H9 (cell line): ENCODE measurements around the gene HSPG2. TPM values are rescaled to one million over a fixed set of nuclear protein-coding genes. Genes with fewer than 3 reads are reported as not detected.

Experiments used
- DNase-seq: peaks from one replicate; pipeline ENCODE4 v3.0.0-alpha.2; 2017
- H2AFZ ChIP-seq: one replicate; pipeline ENCODE4 v1.6.1; 2013; ENCODE audit warnings: mild to moderate bottlenecking, low read length, control low read depth, moderate library complexity
- H2AK5ac ChIP-seq: 2 replicates; pipeline ENCODE4 v1.6.1; 2013; ENCODE audit warnings: low read length, control low read depth, mixed read lengths; ENCODE audit not compliant: insufficient read length
- H2BK120ac ChIP-seq: one replicate; pipeline ENCODE4 v1.6.1; 2013; ENCODE audit warnings: low read depth, mild to moderate bottlenecking, low read length, control low read depth, inconsistent platforms; ENCODE audit not compliant: poor library complexity, severe bottlenecking
- H2BK12ac ChIP-seq: 2 replicates; pipeline ENCODE4 v1.6.1; 2013; ENCODE audit warnings: low read length, control low read depth, mixed read lengths, low read depth; ENCODE audit not compliant: insufficient read length
- H2BK15ac ChIP-seq: 2 replicates; pipeline ENCODE4 v1.6.1; 2013; ENCODE audit warnings: low read depth, low read length, control low read depth
- H2BK20ac ChIP-seq: one replicate; pipeline ENCODE4 v1.6.1; 2013; ENCODE audit warnings: low read depth, mild to moderate bottlenecking, low read length, control low read depth, inconsistent platforms; ENCODE audit not compliant: poor library complexity, severe bottlenecking
- H2BK5ac ChIP-seq: 2 replicates; pipeline ENCODE4 v1.6.1; 2013; ENCODE audit warnings: low read length, control low read depth, mixed read lengths; ENCODE audit not compliant: insufficient read length
- H3K14ac ChIP-seq: 2 replicates; pipeline ENCODE4 v1.6.1; 2013; ENCODE audit warnings: low read length, control low read depth; ENCODE audit not compliant: insufficient read depth
- H3K18ac ChIP-seq: 2 replicates; pipeline ENCODE4 v1.6.1; 2013; ENCODE audit warnings: low read depth, mild to moderate bottlenecking, mixed read lengths, low read length, control low read depth; ENCODE audit not compliant: insufficient read length
- H3K23ac ChIP-seq: 2 replicates; pipeline ENCODE4 v1.6.1; 2013; ENCODE audit warnings: low read length, control low read depth, mixed read lengths, low read depth; ENCODE audit not compliant: insufficient read length
- H3K23me2 ChIP-seq: 2 replicates; pipeline ENCODE4 v1.6.1; 2013; ENCODE audit warnings: low read depth, mild to moderate bottlenecking, mixed read lengths, low read length, control low read depth; ENCODE audit not compliant: insufficient read length, poor library complexity, severe bottlenecking
- H3K27ac ChIP-seq: 2 replicates; pipeline ENCODE4 v1.5.1; 2013; ENCODE audit warnings: low read length, control low read depth, mixed read lengths, low read depth; ENCODE audit not compliant: insufficient read length
- H3K27me3 ChIP-seq: 2 replicates; pipeline ENCODE4 v1.6.1; 2013; ENCODE audit warnings: low read length, control low read depth, inconsistent platforms; ENCODE audit not compliant: insufficient read depth
- H3K4ac ChIP-seq: 2 replicates; pipeline ENCODE4 v1.6.1; 2013; ENCODE audit warnings: low read depth, mild to moderate bottlenecking, control low read depth, inconsistent platforms, low read length, moderate library complexity
- H3K4me1 ChIP-seq: 2 replicates; pipeline ENCODE4 v1.6.1; 2013; ENCODE audit warnings: low read length, control low read depth, inconsistent platforms; ENCODE audit not compliant: insufficient read depth
- H3K4me2 ChIP-seq: 2 replicates; pipeline ENCODE4 v1.6.1; 2013; ENCODE audit warnings: low read length, control low read depth, mixed read lengths; ENCODE audit not compliant: insufficient read length, insufficient read depth
- H3K56ac ChIP-seq: 2 replicates; pipeline ENCODE4 v1.6.1; 2013; ENCODE audit warnings: low read depth, mild to moderate bottlenecking, mixed read lengths, low read length, control low read depth; ENCODE audit not compliant: insufficient read length
- H3K79me1 ChIP-seq: 2 replicates; pipeline ENCODE4 v1.6.1; 2013; ENCODE audit warnings: low read depth, mild to moderate bottlenecking, moderate library complexity, low read length, control low read depth, inconsistent platforms; ENCODE audit not compliant: insufficient read depth, poor library complexity, severe bottlenecking
- H3K79me2 ChIP-seq: 2 replicates; pipeline ENCODE4 v1.6.1; 2013; ENCODE audit warnings: low read length, control low read depth, inconsistent platforms; ENCODE audit not compliant: insufficient read depth
- H3K9ac ChIP-seq: 2 replicates; pipeline ENCODE4 v1.6.1; 2013; ENCODE audit warnings: low read length, control low read depth, mixed read lengths; ENCODE audit not compliant: insufficient read length; ENCODE audit errors: extremely low read depth
- H3K9me3 ChIP-seq: one replicate; pipeline ENCODE4 v1.6.1; 2013; ENCODE audit warnings: low read depth, low read length, inconsistent platforms; ENCODE audit not compliant: control insufficient read depth
- H3T11ph ChIP-seq: one replicate; pipeline ENCODE4 v1.6.1; 2013; ENCODE audit warnings: mild to moderate bottlenecking, low read length, control low read depth, inconsistent platforms
- H4K20me1 ChIP-seq: one replicate; pipeline ENCODE4 v1.6.1; 2013; ENCODE audit not compliant: control insufficient read depth, insufficient read length, insufficient read depth
- H4K5ac ChIP-seq: 2 replicates; pipeline ENCODE4 v1.6.1; 2013; ENCODE audit warnings: low read depth, mild to moderate bottlenecking, mixed read lengths, low read length, control low read depth; ENCODE audit not compliant: insufficient read length
- H4K8ac ChIP-seq: replicated peaks from 2 replicates; pipeline ENCODE4 v1.6.1; 2013; ENCODE audit warnings: low read length, control low read depth, mixed read lengths, low read depth; ENCODE audit not compliant: insufficient read length
- H4K91ac ChIP-seq: 2 replicates; pipeline ENCODE4 v1.6.1; 2013; ENCODE audit warnings: low read depth, mild to moderate bottlenecking, moderate library complexity, mixed read lengths, low read length, control low read depth; ENCODE audit not compliant: insufficient read length
- H3K27ac Mint-ChIP-seq, 3 experiments: 2 replicates in 2 of 3; 3 replicates in 1 of 3; pipeline ENCODE4 v1.8.0; 2020 to 2021; ENCODE audit warnings: mixed read lengths in 3 of 3, mild to moderate bottlenecking in 1 of 3, moderate library complexity in 1 of 3
- H3K27me3 Mint-ChIP-seq: 2 replicates; pipeline ENCODE4 v1.8.0; 2021; ENCODE audit warnings: low read depth, mild to moderate bottlenecking, moderate library complexity, mixed read lengths
- H3K36me3 Mint-ChIP-seq, 3 experiments: 2 replicates in 2 of 3; 3 replicates in 1 of 3; pipeline ENCODE4 v1.8.0; 2020 to 2021; ENCODE audit warnings: low read depth in 3 of 3, mixed read lengths in 3 of 3; ENCODE audit not compliant: insufficient read depth in 1 of 3
- H3K4me1 Mint-ChIP-seq, 2 experiments: 2 replicates each; pipeline ENCODE4 v1.8.0; 2020; ENCODE audit warnings: mixed read lengths in 2 of 2
- H3K4me3 Mint-ChIP-seq, 2 experiments: 2 replicates in 1 of 2; 3 replicates in 1 of 2; pipeline ENCODE4 v1.8.0; 2020 to 2021; ENCODE audit warnings: mild to moderate bottlenecking in 2 of 2, mixed read lengths in 2 of 2, moderate library complexity in 1 of 2
- H3K9me3 Mint-ChIP-seq, 2 experiments: 2 replicates in 1 of 2; 3 replicates in 1 of 2; pipeline ENCODE4 v1.8.0; 2020; ENCODE audit warnings: mild to moderate bottlenecking in 2 of 2, mixed read lengths in 2 of 2, moderate library complexity in 1 of 2
- CTCF ChIP-seq: fragments of 200-600 bp; sonication (generic); conservative IDR thresholded peaks from 3 replicates; pipeline ENCODE4 v1.8.0; 2021; ENCODE audit warnings: antibody characterized with exemption, mild to moderate bottlenecking
- WGBS: extraction: QIAGEN DNeasy Blood & Tissue Kit; methylation state at CpG from one replicate; pipeline ENCODE4 v1.1.7; 2013; ENCODE audit warnings: missing lambda C conversion rate, low lambda C conversion rate, mixed read lengths; ENCODE audit not compliant: insufficient read length; ENCODE audit errors: extremely low coverage; 5-methylcytosine and 5-hydroxymethylcytosine counted together
- total RNA-seq: library from RNA; stranded (reverse); gene quantifications from 2 replicates; pipeline ENCODE4 v1.2.1, GENCODE V29; 2021

HSPG2 gene
- total RNA-seq, 1 experiment from 2014 or later = 90.0 TPM

- no peaks in the 10 kb centered on the region for H4K20me1 ChIP-seq
- H2BK15ac ChIP-seq = no peak overlapping the region
- no peak overlapping the region for H4K5ac ChIP-seq
- H3K79me2 ChIP-seq = no peaks in the 10 kb centered on the region
- H2AFZ ChIP-seq = no peak overlapping the region
- no peak overlapping the region for H3K27ac ChIP-seq
- peaks cover 3% of the 10 kb centered on the region; the same call in 1 of the 2 replicates for H3K4me1 ChIP-seq
- H3K4me2 ChIP-seq = no peak overlapping the region
- no peak overlapping the region for H2BK20ac ChIP-seq
- no peak overlapping the region for H2BK12ac ChIP-seq
- no peak overlapping the region for H4K91ac ChIP-seq
- TF ChIP-seq CTCF = peak; percentile 23; the same call in 2 of the 3 replicates
- no peaks in the 10 kb centered on the region for H3K9me3 Mint-ChIP-seq
- no peak overlapping the region for H4K8ac ChIP-seq
- H2AK5ac ChIP-seq = no peak overlapping the region
- H3K23ac ChIP-seq = no peak overlapping the region
- H3K4me1 Mint-ChIP-seq = peaks cover 22 to 23% of the 10 kb centered on the region in 2 experiments
- no peak overlapping the region for H3K14ac ChIP-seq
- no peak overlapping the region for H3K4me3 Mint-ChIP-seq
- DNase-seq = no peak
- H3K56ac ChIP-seq = no peak overlapping the region
- H3K27ac Mint-ChIP-seq = peak overlapping the region in 1 of 3 experiments; percentile 27; a peak in 1 of 7 replicates
- H3K23me2 ChIP-seq = no peaks in the 10 kb centered on the region
- H3K9me3 ChIP-seq = no peaks in the 10 kb centered on the region
- no peak overlapping the region for H2BK5ac ChIP-seq
- WGBS = no CpG with 5 or more reads among the region's 11 CpGs
- no peaks in the 10 kb centered on the region; the same call in 1 of the 2 replicates for H3K27me3 Mint-ChIP-seq
- no peaks in the 10 kb centered on the region for H3K27me3 ChIP-seq
- no peak overlapping the region for H3K9ac ChIP-seq
- H3K36me3 Mint-ChIP-seq = no peaks in the 10 kb centered on the region
- H3K79me1 ChIP-seq = no peaks in the 10 kb centered on the region
- no peak overlapping the region for H3T11ph ChIP-seq
- no peak overlapping the region for H3K4ac ChIP-seq
- no peak overlapping the region for H3K18ac ChIP-seq
- no peak overlapping the region for H2BK120ac ChIP-seq
Observed at GRCh38 chr1:21946836-21947587, 9.9 kb upstream of the HSPG2 start.
